Stomach (tissue), 4 donors: ENCODE data around the gene SMARCA5.
A peak's percentile ranks its signal among the peaks of the same experiment; 100 is the strongest.

ENCODE experiments used
- CTCF ChIP-seq, 7 experiments: fragments of 450-650 bp in 4 of 7; fragments of 200-600 bp in 3 of 7; sonication (generic) in 3 of 7; IDR thresholded peaks; one replicate each; pipeline ENCODE4 v1.5.1; 2016 to 2019; ENCODE audit warnings: antibody characterized with exemption in 7 of 7, control low read depth in 2 of 7, mild to moderate bottlenecking in 1 of 7
- POLR2A ChIP-seq, 4 donors: fragments of 450-650 bp; IDR thresholded peaks; one replicate each; pipeline ENCODE4 v1.6.1; 2016; ENCODE audit warnings: antibody characterized with exemption in 4 of 4, control low read depth in 2 of 4, mild to moderate bottlenecking in 1 of 4, moderate library complexity in 1 of 4

- peak in 5 of 7 experiments; percentile 27 to 67 (median 31) for TF ChIP-seq CTCF (IDR thresholded peaks at IDR 0.05)
- no peak for TF ChIP-seq POLR2A (IDR thresholded peaks at IDR 0.05)
These were observed 45.6 kb downstream of the SMARCA5 start for GRCh38 chr4:143558823-143559756.
